GM12865 (cell line): Measurements from ENCODE around the gene FCHO2.

Experiments used
- DNase-seq: peaks from one replicate; pipeline ENCODE4 v3.0.0; 2010; ENCODE audit warnings: low read depth
- H3K4me3 ChIP-seq: 2 replicates; pipeline ENCODE4 v1.5.1; 2011; ENCODE audit warnings: mild to moderate bottlenecking, low read depth, low read length, control low read depth
- CTCF ChIP-seq: IDR thresholded peaks from 2 replicates; pipeline ENCODE4 v1.5.1; 2011; ENCODE audit warnings: low read length, control low read depth, low read depth, inconsistent platforms; ENCODE audit not compliant: insufficient read depth; ENCODE audit errors: missing control alignments

Gene FCHO2

GRCh38 chr5:73132759-73133158 is 176.9 kb downstream of the FCHO2 start:
- no peak for TF ChIP-seq CTCF
- DNase-seq: no peak
- H3K4me3 ChIP-seq: no peak overlapping the region

GRCh38 chr5:73135021-73135420 is 179.2 kb downstream of the FCHO2 start:
- no peak for DNase-seq
- no peak overlapping the region for H3K4me3 ChIP-seq
- no peak for TF ChIP-seq CTCF

DNA sequence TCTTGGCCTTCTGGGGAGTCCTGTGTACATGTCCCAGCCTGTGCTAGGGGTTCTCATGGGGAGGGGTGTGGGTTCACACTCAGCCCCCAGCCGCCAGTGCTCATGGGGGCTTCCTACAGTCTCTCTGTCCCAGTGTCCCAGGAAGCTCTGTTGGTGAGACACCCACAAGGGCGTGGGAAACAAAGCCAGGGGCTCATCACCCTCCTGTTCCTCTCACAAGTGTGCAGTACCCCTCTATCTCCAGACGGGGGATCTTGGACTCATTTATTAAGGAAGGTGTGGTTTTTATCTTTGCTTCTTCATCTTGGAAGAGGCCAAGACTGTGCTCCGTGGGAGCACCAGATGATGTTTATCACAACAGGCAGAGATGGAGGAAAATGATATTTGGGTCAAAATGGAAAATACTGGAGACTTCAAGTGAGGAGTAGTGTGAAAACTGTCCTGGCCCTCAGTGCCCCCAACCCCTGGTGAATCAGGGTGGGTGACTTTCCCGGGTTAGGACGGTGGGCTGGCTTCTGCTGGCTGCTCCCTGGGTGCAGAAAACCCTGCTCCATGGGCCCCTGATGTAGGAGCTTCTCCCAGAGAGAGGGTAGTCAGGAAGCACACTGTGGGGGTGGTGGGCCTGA is 179.7 kb downstream of the FCHO2 start:
- no peak for DNase-seq
- H3K4me3 ChIP-seq: no peak overlapping the region
- TF ChIP-seq CTCF: no peak

DNA sequence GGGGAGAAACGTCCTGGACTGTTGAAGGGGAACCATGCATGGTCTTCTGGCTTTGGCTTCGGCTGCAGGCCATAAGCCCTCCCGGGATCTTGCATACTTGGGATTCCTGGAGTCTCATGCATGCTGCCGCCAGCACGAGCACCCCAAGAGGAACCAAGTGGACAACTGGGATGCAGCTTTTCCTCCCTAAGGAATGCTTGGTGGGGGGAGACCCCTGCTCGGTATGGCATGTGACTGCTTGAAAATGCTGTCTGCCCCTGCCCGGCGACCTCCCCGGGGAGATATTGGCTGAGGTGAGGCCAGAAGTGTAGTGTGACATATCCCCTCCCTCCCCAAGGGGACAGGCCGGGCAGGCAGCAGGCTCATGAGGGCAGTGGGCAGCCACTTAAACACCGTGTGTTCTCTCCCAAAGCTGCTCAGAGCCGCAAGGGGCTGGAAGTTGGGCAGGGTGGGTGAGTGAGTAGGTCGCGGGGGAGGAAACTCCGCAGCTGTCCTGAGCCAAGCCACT is 180.3 kb downstream of the FCHO2 start:
- no peak for DNase-seq
- TF ChIP-seq CTCF: no peak
- H3K4me3 ChIP-seq: no peak overlapping the region

DNA sequence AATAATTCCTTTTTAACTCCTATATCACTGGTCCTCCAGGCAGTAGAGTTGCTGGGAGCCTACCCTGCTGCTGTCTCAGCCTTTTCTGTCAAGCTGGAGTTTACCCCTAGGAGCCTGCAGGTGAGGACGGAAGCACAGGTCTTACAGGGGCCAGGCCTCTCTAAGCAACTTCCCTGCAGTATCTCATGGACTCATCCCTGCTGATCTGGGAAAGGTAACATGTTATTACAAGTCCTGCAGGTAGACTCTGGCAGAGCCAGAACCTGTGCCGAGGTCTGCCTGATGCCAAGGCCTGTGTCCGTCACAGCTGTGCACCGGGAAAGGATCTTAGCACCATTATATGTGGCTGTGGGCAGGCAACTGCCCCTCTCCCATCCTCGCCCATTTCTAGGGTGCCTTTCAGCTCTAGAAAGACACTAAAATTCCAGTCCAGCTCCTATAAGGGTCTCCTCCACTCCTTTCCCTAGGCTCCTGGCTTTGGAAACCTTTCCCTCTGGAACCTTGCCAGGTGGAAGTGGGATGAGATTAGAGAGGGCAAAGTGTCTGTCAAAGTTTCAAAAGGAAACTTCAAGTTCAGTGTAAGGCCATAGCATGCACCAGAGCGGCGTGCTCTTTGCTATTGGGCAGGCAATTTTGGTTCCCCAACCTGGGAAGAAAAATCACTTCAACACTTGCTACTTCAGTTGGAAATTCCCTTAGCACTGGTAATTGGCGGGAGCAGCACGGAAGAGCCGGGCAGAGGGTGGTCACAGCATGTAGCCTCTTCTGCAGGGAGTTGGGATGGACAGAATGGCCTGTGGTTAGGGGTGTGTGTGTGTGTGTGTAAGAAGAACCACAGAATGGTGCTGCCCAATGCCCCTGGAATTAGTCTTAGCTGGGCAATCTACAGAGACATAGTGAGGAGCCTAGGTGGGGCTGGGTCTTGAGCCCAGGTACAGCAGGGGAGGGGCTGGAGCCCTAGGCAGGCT is 182.0 kb downstream of the FCHO2 start:
- TF ChIP-seq CTCF: no peak
- no peak for DNase-seq
- H3K4me3 ChIP-seq: no peak overlapping the region

DNA sequence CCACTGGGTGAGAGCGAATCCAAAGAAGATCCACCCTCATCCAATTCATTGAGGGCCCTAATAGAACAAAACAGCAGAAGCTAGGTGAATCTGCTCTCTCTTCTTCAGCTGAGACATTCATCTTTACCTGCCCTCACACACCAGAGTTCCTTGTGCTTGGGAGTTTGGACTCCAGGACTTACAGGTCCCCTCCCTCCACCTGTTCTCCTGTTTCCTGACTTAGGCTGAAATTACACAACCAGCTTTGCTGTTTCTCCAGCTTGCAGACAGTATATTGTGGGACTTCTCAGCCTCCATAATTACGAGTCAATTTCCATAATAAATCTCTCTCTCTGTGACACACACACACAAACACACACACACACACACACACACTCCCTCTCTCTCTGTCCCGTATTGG is 183.6 kb downstream of the FCHO2 start:
- no peak for DNase-seq
- H3K4me3 ChIP-seq: no peak overlapping the region
- no peak for TF ChIP-seq CTCF
